IMR-90 (cell line): ENCODE measurements around the gene NPAS3. TPM values are rescaled to one million over a fixed set of nuclear protein-coding genes. Genes with fewer than 3 reads are reported as not detected.

ENCODE experiments used
- ATAC-seq: fragments of 200-7000 bp; cut with Tn5 transposase; 2 replicates; pipeline ENCODE4 v1.9.1; 2020; ENCODE audit warnings: low read depth, mild to moderate bottlenecking, moderate library complexity
- BruUV-seq: library from RNA; stranded (reverse); fragments of 400-500 nt; replicated peaks from 2 replicates; lab custom pipeline; 2021; lab: Mats Ljungman, UMichigan
- CTCF ChIA-PET: fragments of 300-600 bp; formaldehyde crosslinking; extraction: SDS; loops from one replicate; lab custom pipeline; 2021; ENCODE audit warnings: antibody characterized with exemption; lab: Yijun Ruan, JAX
- POLR2A ChIA-PET: fragments of 300-600 bp; sonication (Branson Sonifier 250); formaldehyde crosslinking; loops from one replicate; lab custom pipeline; 2022; ENCODE audit warnings: antibody characterized with exemption; ENCODE audit not compliant: unreplicated experiment; lab: Charles Lee
- DNase-seq: peaks from one replicate; pipeline ENCODE4 v3.0.0; 2013
- H2AFZ ChIP-seq: replicated peaks from 2 replicates; pipeline ENCODE3; 2013; ENCODE audit warnings: low read length, mild to moderate bottlenecking; ENCODE audit not compliant: poor library complexity
- H2AK5ac ChIP-seq: 2 replicates; pipeline ENCODE4 v1.6.1; 2013; ENCODE audit warnings: low read depth, low read length, inconsistent platforms
- H2AK9ac ChIP-seq: replicated peaks from 2 replicates; pipeline ENCODE3; 2013; ENCODE audit warnings: mild to moderate bottlenecking, low read depth, low read length, moderate library complexity; ENCODE audit not compliant: poor library complexity
- H2BK120ac ChIP-seq: 2 replicates; pipeline ENCODE4 v1.6.1; 2013; ENCODE audit warnings: low read depth, low read length, inconsistent platforms
- H2BK15ac ChIP-seq: 3 replicates; pipeline ENCODE4 v1.6.1; 2013; ENCODE audit warnings: low read depth, low read length, inconsistent platforms
- H2BK20ac ChIP-seq: 2 replicates; pipeline ENCODE4 v1.6.1; 2013; ENCODE audit warnings: low read depth, mild to moderate bottlenecking, inconsistent platforms, low read length, moderate library complexity
- H2BK5ac ChIP-seq: 2 replicates; pipeline ENCODE4 v1.6.1; 2013; ENCODE audit warnings: mild to moderate bottlenecking, low read depth, low read length, inconsistent platforms; ENCODE audit not compliant: poor library complexity, severe bottlenecking
- H3K14ac ChIP-seq: replicated peaks from 2 replicates; pipeline ENCODE4 v1.6.1; 2013; ENCODE audit warnings: low read depth, low read length, inconsistent platforms
- H3K18ac ChIP-seq: 2 replicates; pipeline ENCODE4 v1.6.1; 2013; ENCODE audit warnings: low read depth, low read length, control low read depth
- H3K23ac ChIP-seq: 2 replicates; pipeline ENCODE4 v1.6.1; 2013; ENCODE audit warnings: low read depth, low read length, inconsistent platforms
- H3K27ac ChIP-seq: 2 replicates; pipeline ENCODE4 v1.5.1; 2013; ENCODE audit warnings: mild to moderate bottlenecking, control low read depth, low read length; ENCODE audit not compliant: insufficient read depth
- H3K27me3 ChIP-seq: 2 replicates; pipeline ENCODE4 v1.6.1; 2013; ENCODE audit warnings: low read length; ENCODE audit not compliant: control insufficient read depth, insufficient read depth
- H3K36me3 ChIP-seq: 2 replicates; pipeline ENCODE4 v1.6.1; 2013; ENCODE audit warnings: low read length, mixed read lengths; ENCODE audit not compliant: control insufficient read depth, insufficient read depth
- H3K4ac ChIP-seq: 2 replicates; pipeline ENCODE4 v1.6.1; 2013; ENCODE audit warnings: low read depth, low read length, inconsistent platforms
- H3K4me1 ChIP-seq: 2 replicates; pipeline ENCODE4 v1.6.1; 2013; ENCODE audit warnings: low read length, mixed read lengths; ENCODE audit not compliant: control insufficient read depth, insufficient read depth
- H3K4me2 ChIP-seq: 2 replicates; pipeline ENCODE4 v1.6.1; 2013; ENCODE audit warnings: low read depth, mild to moderate bottlenecking, control low read depth, low read length, moderate library complexity
- H3K4me3 ChIP-seq: 2 replicates; pipeline ENCODE4 v1.5.1; 2013; ENCODE audit warnings: low read depth, mild to moderate bottlenecking, control low read depth, low read length, moderate library complexity; ENCODE audit not compliant: insufficient read depth
- H3K56ac ChIP-seq: 2 replicates; pipeline ENCODE4 v1.6.1; 2013; ENCODE audit warnings: low read length, inconsistent platforms; ENCODE audit not compliant: insufficient read depth; ENCODE audit errors: extremely low read depth
- H3K79me1 ChIP-seq, 2 experiments: 2 replicates each; pipeline ENCODE4 v1.6.1; 2013; ENCODE audit warnings: low read length in 2 of 2, inconsistent platforms in 1 of 2, low read depth in 1 of 2
- H3K9ac ChIP-seq: 2 replicates; pipeline ENCODE4 v1.6.1; 2013; ENCODE audit warnings: low read depth, low read length, control low read depth
- H3K9me1 ChIP-seq: 2 replicates; pipeline ENCODE4 v1.6.1; 2013; ENCODE audit warnings: low read length, inconsistent platforms; ENCODE audit not compliant: insufficient read depth
- H3K9me3 ChIP-seq: 2 replicates; pipeline ENCODE4 v1.6.1; 2013; ENCODE audit warnings: low read length; ENCODE audit not compliant: control insufficient read depth, insufficient read depth
- H4K20me1 ChIP-seq: 2 replicates; pipeline ENCODE4 v1.6.1; 2013; ENCODE audit warnings: low read length, inconsistent platforms; ENCODE audit not compliant: insufficient read depth
- H4K5ac ChIP-seq: 2 replicates; pipeline ENCODE4 v1.6.1; 2013; ENCODE audit warnings: mild to moderate bottlenecking, low read depth, low read length, control low read depth
- H4K8ac ChIP-seq, 2 experiments: 2 replicates each; pipeline ENCODE4 v1.6.1; 2013; ENCODE audit warnings: low read depth in 2 of 2, low read length in 2 of 2, control low read depth in 1 of 2, inconsistent platforms in 1 of 2
- H4K91ac ChIP-seq: 2 replicates; pipeline ENCODE4 v1.6.1; 2013; ENCODE audit warnings: low read depth, low read length, inconsistent platforms; ENCODE audit not compliant: insufficient read depth
- BHLHE40 ChIP-seq: fragments of 150-350 bp; IDR thresholded peaks from 2 replicates; pipeline ENCODE4 v1.6.1; 2016; ENCODE audit warnings: mild to moderate bottlenecking, low read depth, low read length
- CEBPB ChIP-seq: IDR thresholded peaks from 2 replicates; pipeline ENCODE4 v1.6.1; 2012; ENCODE audit warnings: low read depth, low read length, improper control_type of control experiment
- CHD1 ChIP-seq: IDR thresholded peaks from 2 replicates; pipeline ENCODE4 v1.6.1; 2012; ENCODE audit warnings: low read depth, low read length, improper control_type of control experiment
- CTCF ChIP-seq: conservative IDR thresholded peaks from 2 replicates; pipeline ENCODE4 v1.5.1; 2012; ENCODE audit warnings: mild to moderate bottlenecking, low read depth, low read length, improper control_type of control experiment
- ELK1 ChIP-seq: fragments of 150-350 bp; IDR thresholded peaks from 2 replicates; pipeline ENCODE4 v1.6.1; 2016; ENCODE audit warnings: low read depth, mild to moderate bottlenecking, low read length, moderate library complexity, borderline replicate concordance
- FOS ChIP-seq: fragments of 150-350 bp; IDR thresholded peaks from 2 replicates; pipeline ENCODE4 v1.6.1; 2016; ENCODE audit warnings: low read depth, low read length
- MAFK ChIP-seq: IDR thresholded peaks from 2 replicates; pipeline ENCODE4 v1.6.1; 2012; ENCODE audit warnings: low read depth, low read length, improper control_type of control experiment
- MXI1 ChIP-seq: IDR thresholded peaks from 2 replicates; pipeline ENCODE4 v1.6.1; 2012; ENCODE audit warnings: low read depth, mild to moderate bottlenecking, low read length, moderate library complexity, borderline replicate concordance
- NFE2L2 ChIP-seq: fragments of 150-350 bp; IDR thresholded peaks from 2 replicates; pipeline ENCODE4 v1.6.1; 2016; ENCODE audit warnings: low read depth, mild to moderate bottlenecking, low read length
- POLR2A ChIP-seq: IDR thresholded peaks from 2 replicates; pipeline ENCODE4 v1.6.1; 2012; ENCODE audit warnings: mild to moderate bottlenecking, low read depth, low read length
- RAD21 ChIP-seq: IDR thresholded peaks from 2 replicates; pipeline ENCODE4 v1.6.1; 2012; ENCODE audit warnings: low read length, improper control_type of control experiment
- RCOR1 ChIP-seq: IDR thresholded peaks from 2 replicates; pipeline ENCODE4 v1.6.1; 2012; ENCODE audit warnings: mild to moderate bottlenecking, low read length, improper control_type of control experiment; ENCODE audit not compliant: insufficient replicate concordance
- RFX5 ChIP-seq: IDR thresholded peaks from 2 replicates; pipeline ENCODE4 v1.8.0; 2012; ENCODE audit warnings: low read depth, mild to moderate bottlenecking, low read length, moderate library complexity
- SMC3 ChIP-seq: fragments of 150-350 bp; IDR thresholded peaks from 2 replicates; pipeline ENCODE4 v1.6.1; 2016; ENCODE audit warnings: low read depth, mild to moderate bottlenecking, antibody characterized with exemption, low read length, moderate library complexity
- USF2 ChIP-seq: fragments of 150-350 bp; IDR thresholded peaks from 2 replicates; pipeline ENCODE4 v1.6.1; 2017; ENCODE audit warnings: mild to moderate bottlenecking, antibody characterized with exemption, low read length, low read depth
- WGBS, 2 experiments: methylation state at CpG; one replicate each; pipeline versions ENCODE4 v1.1.5 to v1.1.7; 2013; ENCODE audit warnings: missing lambda C conversion rate in 2 of 2; ENCODE audit not compliant: insufficient read length in 1 of 2; ENCODE audit errors: extremely low coverage in 2 of 2; 5-methylcytosine and 5-hydroxymethylcytosine counted together
- dilution Hi-C: fragments of 300-500 bp; cut with HindIII; formaldehyde crosslinking; loops from one replicate; pipeline ENCODE4 v1.14.3; 2018; ENCODE audit warnings: low sequenced_read_pairs; ENCODE audit not compliant: unreplicated experiment
- in situ Hi-C: fragments of 300-500 bp; cut with MboI; formaldehyde crosslinking; loops from 3 replicates; pipeline ENCODE4 v1.14.3; 2019; ENCODE audit warnings: low sequenced_read_pairs, inconsistent platforms, mixed read lengths
- intact Hi-C: fragments of 100-400 bp; cut with micrococcal nuclease; formaldehyde crosslinking; loops from 2 replicates; pipeline ENCODE4 v1.10.0; 2022
- polyA plus RNA-seq, 3 experiments: library from polyadenylated mRNA; depleted of rRNA; stranded (reverse); fragments of >200 nt; gene quantifications; 2 replicates each; pipeline ENCODE4 v1.2.3, GENCODE V29; 2012; ENCODE audit warnings: low replicate concordance in 1 of 3
- total RNA-seq: library from RNA; depleted of rRNA; stranded (reverse); fragments of >200 nt; gene quantifications from 2 replicates; pipeline ENCODE4 v1.2.3, GENCODE V29; 2012

Gene NPAS3
- total and polyA plus RNA-seq, 2 of the 4 experiments (the other 2 are of a cell fraction), result not detected

- BruUV-seq, result no TSS peak
- POLR2A ChIA-PET, result no interaction called here
Measured at GRCh38 chr14:33279865-33280264, 341.2 kb downstream of the NPAS3 start.

More at GRCh38 chr14:33279865-33280264, 341.2 kb downstream of the NPAS3 start:
- Histone ChIP-seq H3K9me3 (no peaks in the 10 kb centered on the region), H3K4me1 (no peaks in the 10 kb centered on the region), H2AFZ (no peak overlapping the region), H3K9me1 (no peaks in the 10 kb centered on the region), H3K4me3 (no peak overlapping the region), H4K20me1 (no peaks in the 10 kb centered on the region), H3K23ac (no peak overlapping the region), H2AK5ac (no peak overlapping the region), H2BK120ac (no peak overlapping the region), H4K8ac (no peak overlapping the region), H3K56ac (no peak overlapping the region), H3K4ac (no peak overlapping the region), H3K9ac (no peak overlapping the region), H3K4me2 (no peak overlapping the region), H3K36me3 (no peaks in the 10 kb centered on the region), H3K79me1 (no peaks in the 10 kb centered on the region), H3K27ac (no peak overlapping the region), H2BK15ac (no peak overlapping the region), H3K18ac (no peak overlapping the region), H2BK5ac (no peak overlapping the region), H3K27me3 (no peaks in the 10 kb centered on the region), H4K91ac (no peak overlapping the region), H4K5ac (no peak overlapping the region), H2BK20ac (no peak overlapping the region), H2AK9ac (no peak overlapping the region), H3K14ac (no peak overlapping the region)
- TF ChIP-seq CTCF (no peak), CEBPB (no peak), MAFK (no peak), CHD1 (no peak), POLR2A (no peak), NFE2L2 (no peak), USF2 (no peak), RFX5 (no peak), FOS (no peak), ELK1 (no peak), MXI1 (no peak), SMC3 (no peak), RCOR1 (no peak), RAD21 (no peak), BHLHE40 (no peak)
- in situ Hi-C loops (no loop called here), dilution Hi-C loops (no loop called here), intact Hi-C loops (no loop called here)
- DNase-seq, result no peak
- CTCF ChIA-PET, result no interaction called here
- ATAC-seq, result no peak
- no CpG with 5 or more reads among the region's 3 CpGs for WGBS, 2 experiments
